OCI-LY1 (cell line): Measurements from ENCODE around the gene MBTPS2.

Experiments
- H2AFZ ChIP-seq: fragments of 200-600 bp; sonication (generic), shearing (Covaris generic); 2 replicates; pipeline ENCODE4 v1.6.0; 2014; ENCODE audit warnings: antibody characterized with exemption, mild to moderate bottlenecking, low read length
- H3F3A ChIP-seq: fragments of 200-600 bp; sonication (generic), shearing (Covaris generic); 2 replicates; pipeline ENCODE4 v1.6.0; 2014; ENCODE audit warnings: mild to moderate bottlenecking, antibody characterized with exemption, low read length, moderate library complexity; ENCODE audit not compliant: insufficient read depth
- H3K27ac ChIP-seq: fragments of 200-600 bp; sonication (generic); 2 replicates; pipeline ENCODE4 v1.5.1; 2014; ENCODE audit warnings: low read length, mixed run types, mild to moderate bottlenecking, low read depth; ENCODE audit not compliant: poor library complexity, severe bottlenecking
- H3K27me3 ChIP-seq: fragments of 200-600 bp; sonication (generic); 2 replicates; pipeline ENCODE4 v1.6.0; 2014; ENCODE audit warnings: antibody characterized with exemption, mild to moderate bottlenecking, low read length, moderate library complexity; ENCODE audit not compliant: insufficient read depth
- H3K36me3 ChIP-seq: fragments of 200-600 bp; sonication (generic); 2 replicates; pipeline ENCODE4 v1.6.1; 2014; ENCODE audit warnings: mild to moderate bottlenecking, antibody characterized with exemption, low read length, moderate library complexity, mixed read lengths; ENCODE audit not compliant: insufficient read depth
- H3K4me1 ChIP-seq: fragments of 200-600 bp; sonication (generic); 2 replicates; pipeline ENCODE4 v1.5.1; 2014; ENCODE audit warnings: mild to moderate bottlenecking, low read length, moderate library complexity; ENCODE audit not compliant: insufficient read depth, severe bottlenecking
- H3K4me2 ChIP-seq: fragments of 200-600 bp; sonication (generic), shearing (Covaris generic); 2 replicates; pipeline ENCODE4 v1.6.1; 2014; ENCODE audit warnings: low read length
- H3K4me3 ChIP-seq: fragments of 200-600 bp; sonication (generic); 2 replicates; pipeline ENCODE4 v1.5.1; 2014; ENCODE audit warnings: low read length, low read depth, mild to moderate bottlenecking, mixed read lengths; ENCODE audit not compliant: poor library complexity, severe bottlenecking
- H3K79me2 ChIP-seq: fragments of 200-600 bp; shearing (Covaris generic); 2 replicates; pipeline ENCODE4 v1.6.1; 2016; ENCODE audit warnings: mixed run types, low read length, mixed read lengths; ENCODE audit not compliant: insufficient read depth
- H3K9ac ChIP-seq: fragments of 200-600 bp; sonication (generic), shearing (Covaris generic); 2 replicates; pipeline ENCODE4 v1.6.1; 2014; ENCODE audit warnings: mild to moderate bottlenecking, low read length, mixed read lengths
- H3K9me2 ChIP-seq: fragments of 200-600 bp; sonication (generic), shearing (Covaris generic); 2 replicates; pipeline ENCODE4 v1.6.1; 2014; ENCODE audit warnings: low read depth, mild to moderate bottlenecking, low read length, mixed read lengths
- H3K9me3 ChIP-seq: fragments of 200-600 bp; shearing (Covaris generic); 2 replicates; pipeline ENCODE4 v1.6.1; 2014; ENCODE audit warnings: low read length, mixed read lengths
- H4K20me1 ChIP-seq: fragments of 200-600 bp; sonication (generic), shearing (Covaris generic); 2 replicates; pipeline ENCODE4 v1.6.0; 2016; ENCODE audit warnings: mild to moderate bottlenecking, low read length; ENCODE audit not compliant: insufficient read depth
- EZH2 ChIP-seq: fragments of 200-600 bp; sonication (generic), shearing (Covaris generic); IDR thresholded peaks from 2 replicates; pipeline ENCODE4 v1.8.0; 2017; ENCODE audit warnings: borderline replicate concordance, mixed run types, mild to moderate bottlenecking, antibody characterized with exemption, low read length, moderate library complexity, mixed read lengths
- TF ChIP-seq, protein P1 (sequence below): fragments of 200-600 bp; sonication (generic), shearing (Covaris generic); IDR thresholded peaks from 2 replicates; pipeline ENCODE4 v1.5.1; 2017; ENCODE audit warnings: mild to moderate bottlenecking, antibody characterized with exemption, low read length, moderate library complexity, mixed read lengths

The MBTPS2 gene

DNA sequence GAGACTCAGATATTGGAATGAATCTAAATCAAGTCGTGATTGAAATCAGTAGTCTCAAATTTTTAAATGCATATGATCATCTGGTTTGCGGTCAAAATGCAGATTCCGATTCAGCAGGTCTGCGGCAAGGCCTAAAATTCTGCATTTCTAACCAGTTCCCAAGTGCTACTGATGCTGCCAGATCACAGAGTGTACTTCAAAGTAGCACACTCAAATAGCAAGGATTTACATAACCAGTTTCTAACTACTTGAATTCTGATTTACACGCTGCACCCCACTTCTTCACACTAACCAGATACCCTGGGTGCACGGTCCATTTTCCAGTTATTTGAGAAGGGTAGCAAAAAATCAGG, 752 bp downstream of the MBTPS2 start:
- Histone ChIP-seq H3K4me3 (peak overlapping the region; percentile 73), H3K79me2 (no peaks in the 10 kb centered on the region; the same call in 1 of the 2 replicates), H3K27ac (no peak overlapping the region), H3K9me3 (no peaks in the 10 kb centered on the region), H3K4me2 (peak overlapping the region; percentile 89), H3K36me3 (no peaks in the 10 kb centered on the region), H2AFZ (no peak overlapping the region), H3K9ac (peak overlapping the region; percentile 72), H3K9me2 (no peaks in the 10 kb centered on the region), H4K20me1 (no peaks in the 10 kb centered on the region), H3K27me3 (no peaks in the 10 kb centered on the region), H3F3A (no peaks in the 10 kb centered on the region), H3K4me1 (peaks cover 15% of the 10 kb centered on the region)
- TF ChIP-seq EZH2 = no peak
- TF ChIP-seq, protein P1, sequence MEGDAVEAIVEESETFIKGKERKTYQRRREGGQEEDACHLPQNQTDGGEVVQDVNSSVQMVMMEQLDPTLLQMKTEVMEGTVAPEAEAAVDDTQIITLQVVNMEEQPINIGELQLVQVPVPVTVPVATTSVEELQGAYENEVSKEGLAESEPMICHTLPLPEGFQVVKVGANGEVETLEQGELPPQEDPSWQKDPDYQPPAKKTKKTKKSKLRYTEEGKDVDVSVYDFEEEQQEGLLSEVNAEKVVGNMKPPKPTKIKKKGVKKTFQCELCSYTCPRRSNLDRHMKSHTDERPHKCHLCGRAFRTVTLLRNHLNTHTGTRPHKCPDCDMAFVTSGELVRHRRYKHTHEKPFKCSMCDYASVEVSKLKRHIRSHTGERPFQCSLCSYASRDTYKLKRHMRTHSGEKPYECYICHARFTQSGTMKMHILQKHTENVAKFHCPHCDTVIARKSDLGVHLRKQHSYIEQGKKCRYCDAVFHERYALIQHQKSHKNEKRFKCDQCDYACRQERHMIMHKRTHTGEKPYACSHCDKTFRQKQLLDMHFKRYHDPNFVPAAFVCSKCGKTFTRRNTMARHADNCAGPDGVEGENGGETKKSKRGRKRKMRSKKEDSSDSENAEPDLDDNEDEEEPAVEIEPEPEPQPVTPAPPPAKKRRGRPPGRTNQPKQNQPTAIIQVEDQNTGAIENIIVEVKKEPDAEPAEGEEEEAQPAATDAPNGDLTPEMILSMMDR = no peak

DNA sequence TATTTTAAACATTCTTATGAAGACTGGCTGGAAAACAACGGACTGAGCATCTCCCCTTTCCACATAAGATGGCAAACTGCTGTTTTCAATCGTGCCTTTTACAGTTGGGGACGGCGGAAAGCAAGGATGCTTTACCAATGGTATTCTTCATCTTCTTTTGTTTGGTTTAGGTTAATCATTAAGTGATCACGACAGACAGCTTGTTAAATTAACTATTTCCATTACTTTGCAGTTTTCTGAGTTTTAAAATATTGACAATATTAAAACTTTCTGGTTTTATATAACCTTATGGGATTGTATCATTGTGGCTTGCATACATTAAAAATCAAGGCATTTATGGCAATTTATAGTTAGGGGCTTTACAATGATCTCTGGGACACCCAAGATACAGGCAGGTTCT, 3.8 kb downstream of the MBTPS2 start:
- H4K20me1 ChIP-seq = no peaks in the 10 kb centered on the region
- H3K4me2 ChIP-seq = no peak overlapping the region
- no peak overlapping the region for H3K27ac ChIP-seq
- no peaks in the 10 kb centered on the region; the same call in 1 of the 2 replicates for H3K79me2 ChIP-seq
- no peaks in the 10 kb centered on the region for H3K9me2 ChIP-seq
- H3K27me3 ChIP-seq = no peaks in the 10 kb centered on the region
- H3F3A ChIP-seq = no peaks in the 10 kb centered on the region
- no peak for TF ChIP-seq EZH2
- TF ChIP-seq, protein P1 = no peak
- no peaks in the 10 kb centered on the region for H3K9me3 ChIP-seq
- peaks cover 15% of the 10 kb centered on the region for H3K4me1 ChIP-seq
- H2AFZ ChIP-seq = no peak overlapping the region
- peaks cover 10% of the 10 kb centered on the region; the same call in 1 of the 2 replicates for H3K36me3 ChIP-seq
- H3K4me3 ChIP-seq = no peak overlapping the region
- H3K9ac ChIP-seq = no peak overlapping the region

DNA sequence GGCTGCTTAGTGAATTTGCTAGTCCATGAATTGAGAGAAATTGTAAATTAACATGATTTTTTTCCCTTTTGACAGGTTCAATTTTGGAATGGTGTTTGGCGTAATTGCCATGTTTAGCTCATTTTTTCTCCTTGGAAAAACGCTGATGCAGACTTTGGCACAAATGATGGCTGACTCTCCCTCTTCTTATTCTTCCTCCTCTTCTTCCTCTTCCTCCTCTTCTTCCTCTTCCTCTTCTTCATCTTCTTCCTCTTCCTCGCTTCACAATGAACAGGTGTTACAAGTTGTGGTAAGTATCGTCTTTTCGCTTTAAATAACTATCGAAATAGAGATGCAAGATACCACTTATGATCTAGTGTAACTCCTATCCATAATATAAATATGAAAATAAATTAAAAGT, 5.7 kb downstream of the MBTPS2 start:
- Histone ChIP-seq H3K9ac (no peak overlapping the region), H3K4me2 (no peak overlapping the region), H3K9me3 (no peaks in the 10 kb centered on the region), H3K27me3 (no peaks in the 10 kb centered on the region), H3F3A (no peaks in the 10 kb centered on the region), H3K27ac (no peak overlapping the region), H4K20me1 (no peaks in the 10 kb centered on the region), H3K9me2 (no peaks in the 10 kb centered on the region), H2AFZ (no peak overlapping the region), H3K4me3 (no peak overlapping the region), H3K79me2 (no peaks in the 10 kb centered on the region; the same call in 1 of the 2 replicates), H3K4me1 (peaks cover 9% of the 10 kb centered on the region), H3K36me3 (peaks cover 10% of the 10 kb centered on the region)
- no peak for TF ChIP-seq EZH2
- TF ChIP-seq, protein P1 = no peak
